IPS-11a (cell line): ENCODE data around the gene ZNRF3.
"Not testable (repeated sequence)": the region's sequence is repeated elsewhere in the genome, so short reads cannot be mapped to it uniquely, and the experiment has no call there.

Experiments used
- H3K4me3 ChIP-seq: one replicate; pipeline ENCODE4 v1.5.1; 2013; ENCODE audit warnings: low read depth, low read length, control low read depth

ZNRF3 gene

GRCh38 chr22:29030016-29030617 lies 146.7 kb downstream of the ZNRF3 start:
- H3K4me3 ChIP-seq: peak overlapping the region; percentile 5

GRCh38 chr22:29030618-29031226 lies 147.3 kb downstream of the ZNRF3 start:
- peak overlapping the region; percentile 5 for H3K4me3 ChIP-seq

GRCh38 chr22:29031227-29032011 lies 148.0 kb downstream of the ZNRF3 start:
- no peak overlapping the region for H3K4me3 ChIP-seq

GRCh38 chr22:29032014-29032475 lies 148.7 kb downstream of the ZNRF3 start:
- no peak overlapping the region for H3K4me3 ChIP-seq

- no peak overlapping the region for H3K4me3 ChIP-seq
Observed at GRCh38 chr22:29032584-29032983, 149.2 kb downstream of the ZNRF3 start.

- H3K4me3 ChIP-seq: no peak overlapping the region
Observed at GRCh38 chr22:29037340-29037932, 154.1 kb downstream of the ZNRF3 start.

- H3K4me3 ChIP-seq: no peak overlapping the region
Observed at GRCh38 chr22:29039148-29039547, 155.8 kb downstream of the ZNRF3 start.

GRCh38 chr22:29039684-29040083 lies 156.3 kb downstream of the ZNRF3 start:
- H3K4me3 ChIP-seq: not testable (repeated sequence)

- no peak overlapping the region for H3K4me3 ChIP-seq
Observed at GRCh38 chr22:29040385-29041275, 157.3 kb downstream of the ZNRF3 start.

GRCh38 chr22:29041408-29041807 lies 158.0 kb downstream of the ZNRF3 start:
- no peak overlapping the region for H3K4me3 ChIP-seq

- no peak overlapping the region for H3K4me3 ChIP-seq
Observed at GRCh38 chr22:29043906-29044575, 160.7 kb downstream of the ZNRF3 start.

- H3K4me3 ChIP-seq: no peak overlapping the region
Observed at GRCh38 chr22:29044657-29045176, 161.3 kb downstream of the ZNRF3 start.

GRCh38 chr22:29048822-29049654 lies 165.7 kb downstream of the ZNRF3 start:
- no peak overlapping the region for H3K4me3 ChIP-seq

GRCh38 chr22:29049655-29050263 lies 166.4 kb downstream of the ZNRF3 start:
- no peak overlapping the region for H3K4me3 ChIP-seq

- no peak overlapping the region for H3K4me3 ChIP-seq
Observed at GRCh38 chr22:29050457-29050856, 167.1 kb downstream of the ZNRF3 start.

- no peak overlapping the region for H3K4me3 ChIP-seq
Observed at GRCh38 chr22:29053048-29053702, 169.8 kb downstream of the ZNRF3 start.

- H3K4me3 ChIP-seq: no peak overlapping the region
Observed at GRCh38 chr22:29054251-29054767, 170.9 kb downstream of the ZNRF3 start.
